Endothelial cell of umbilical vein (primary cell): Measurements from ENCODE around the gene SLC24A3.

Experiments used
- EZH2 ChIP-seq: IDR thresholded peaks from 2 replicates; pipeline ENCODE4 v1.6.1; 2012; ENCODE audit warnings: borderline replicate concordance, low read depth, mild to moderate bottlenecking, moderate library complexity, low read length, inconsistent platforms; ENCODE audit not compliant: severe bottlenecking
- FOS ChIP-seq: IDR thresholded peaks from 2 replicates; pipeline ENCODE4 v1.6.1; 2011; ENCODE audit warnings: mild to moderate bottlenecking, low read length, moderate library complexity, borderline replicate concordance; ENCODE audit not compliant: insufficient read depth
- GATA2 ChIP-seq: IDR thresholded peaks from 2 replicates; pipeline ENCODE4 v1.7.0; 2011; ENCODE audit warnings: low read depth, mild to moderate bottlenecking, moderate library complexity, mixed read lengths, low read length; ENCODE audit not compliant: insufficient read length, insufficient read depth
- MYC ChIP-seq: IDR thresholded peaks from one replicate; pipeline ENCODE4 v1.6.1; 2011; ENCODE audit warnings: mild to moderate bottlenecking, low read depth, low read length
- POLR2A ChIP-seq: IDR thresholded peaks from 2 replicates; pipeline ENCODE4 v1.6.1; 2012; ENCODE audit warnings: low read depth, mild to moderate bottlenecking, control low read depth, low read length
- POLR2AphosphoS5 ChIP-seq: IDR thresholded peaks from 2 replicates; pipeline ENCODE4 v1.6.1; 2012; ENCODE audit warnings: low read depth, mild to moderate bottlenecking, control low read depth, low read length, moderate library complexity; ENCODE audit not compliant: insufficient read depth
- TF ChIP-seq, protein P1 (sequence below), 2 donors: IDR thresholded peaks; 1 replicate in 1 of 2; 2 replicates in 1 of 2; pipeline ENCODE4 v1.5.1; 2011; ENCODE audit warnings: low read length in 2 of 2, mild to moderate bottlenecking in 2 of 2, moderate library complexity in 2 of 2, control low read depth in 1 of 2, inconsistent platforms in 1 of 2, low read depth in 1 of 2; ENCODE audit not compliant: insufficient read depth in 1 of 2; ENCODE audit errors: extremely low read depth in 1 of 2
- TF ChIP-seq, protein P2 (sequence below): IDR thresholded peaks from 2 replicates; pipeline ENCODE4 v1.6.1; 2011; ENCODE audit not compliant: insufficient read depth, insufficient read length

DNA sequence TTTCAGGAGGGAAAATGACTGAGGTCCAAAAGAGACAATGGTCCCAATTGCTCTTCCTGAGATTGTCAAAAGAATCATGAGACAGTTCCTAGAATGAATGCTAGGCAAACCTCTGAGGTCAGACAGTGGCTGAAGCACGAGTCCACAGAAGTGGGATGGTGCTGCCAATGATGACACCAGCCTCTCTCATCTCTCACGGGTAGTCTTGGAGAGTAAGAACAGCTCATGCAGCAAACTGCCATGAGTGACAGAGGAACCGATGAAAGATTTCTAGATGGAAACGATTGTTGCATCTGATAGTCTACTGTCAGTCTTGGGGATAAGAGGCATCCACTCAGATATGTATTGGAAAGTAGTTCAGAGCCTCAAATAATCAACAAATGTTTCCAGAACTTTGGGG, 188.7 kb downstream of the SLC24A3 start:
- TF ChIP-seq EZH2, result no peak
- TF ChIP-seq, protein P1, sequence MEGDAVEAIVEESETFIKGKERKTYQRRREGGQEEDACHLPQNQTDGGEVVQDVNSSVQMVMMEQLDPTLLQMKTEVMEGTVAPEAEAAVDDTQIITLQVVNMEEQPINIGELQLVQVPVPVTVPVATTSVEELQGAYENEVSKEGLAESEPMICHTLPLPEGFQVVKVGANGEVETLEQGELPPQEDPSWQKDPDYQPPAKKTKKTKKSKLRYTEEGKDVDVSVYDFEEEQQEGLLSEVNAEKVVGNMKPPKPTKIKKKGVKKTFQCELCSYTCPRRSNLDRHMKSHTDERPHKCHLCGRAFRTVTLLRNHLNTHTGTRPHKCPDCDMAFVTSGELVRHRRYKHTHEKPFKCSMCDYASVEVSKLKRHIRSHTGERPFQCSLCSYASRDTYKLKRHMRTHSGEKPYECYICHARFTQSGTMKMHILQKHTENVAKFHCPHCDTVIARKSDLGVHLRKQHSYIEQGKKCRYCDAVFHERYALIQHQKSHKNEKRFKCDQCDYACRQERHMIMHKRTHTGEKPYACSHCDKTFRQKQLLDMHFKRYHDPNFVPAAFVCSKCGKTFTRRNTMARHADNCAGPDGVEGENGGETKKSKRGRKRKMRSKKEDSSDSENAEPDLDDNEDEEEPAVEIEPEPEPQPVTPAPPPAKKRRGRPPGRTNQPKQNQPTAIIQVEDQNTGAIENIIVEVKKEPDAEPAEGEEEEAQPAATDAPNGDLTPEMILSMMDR (IDR thresholded peaks at IDR 0.05; ENCODE audit: extremely low read depth in 1 of 2, insufficient read depth in 1 of 2, low read depth in 1 of 2, low read length in 2 of 2), result no peak
- TF ChIP-seq MYC, result no peak
- no peak for TF ChIP-seq POLR2AphosphoS5
- TF ChIP-seq, protein P2, sequence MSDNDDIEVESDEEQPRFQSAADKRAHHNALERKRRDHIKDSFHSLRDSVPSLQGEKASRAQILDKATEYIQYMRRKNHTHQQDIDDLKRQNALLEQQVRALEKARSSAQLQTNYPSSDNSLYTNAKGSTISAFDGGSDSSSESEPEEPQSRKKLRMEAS, result no peak
- no peak for TF ChIP-seq GATA2
- no peak for TF ChIP-seq POLR2A
- no peak for TF ChIP-seq FOS
